NT2/D1 (cell line): ENCODE results near the gene DRC7.

Source experiments
- DNase-seq: peaks from one replicate; pipeline ENCODE4 v3.0.0-alpha.2; 2011; ENCODE audit warnings: low read depth, low spot score
- H3K27me3 ChIP-seq: 2 replicates; pipeline ENCODE4 v1.6.0; 2011; ENCODE audit warnings: mild to moderate bottlenecking; ENCODE audit not compliant: insufficient read length, insufficient read depth
- H3K36me3 ChIP-seq: 2 replicates; pipeline ENCODE4 v1.6.1; 2011; ENCODE audit warnings: mild to moderate bottlenecking, low read length, mixed read lengths; ENCODE audit not compliant: insufficient read depth, insufficient read length
- H3K4me1 ChIP-seq: 2 replicates; pipeline ENCODE4 v1.5.1; 2011; ENCODE audit not compliant: insufficient read depth, insufficient read length
- H3K4me3 ChIP-seq: 2 replicates; pipeline ENCODE4 v1.5.1; 2011; ENCODE audit warnings: low read depth; ENCODE audit not compliant: insufficient read length
- H3K9ac ChIP-seq: 2 replicates; pipeline ENCODE4 v1.6.0; 2011; ENCODE audit warnings: low read depth; ENCODE audit not compliant: insufficient read length
- H3K9me3 ChIP-seq: 2 replicates; pipeline ENCODE4 v1.5.1; 2011; ENCODE audit warnings: mild to moderate bottlenecking, low read length; ENCODE audit not compliant: insufficient read depth
- SUZ12 ChIP-seq: IDR thresholded peaks from 2 replicates; pipeline ENCODE4 v1.6.1; 2011; ENCODE audit not compliant: insufficient read length, insufficient read depth; ENCODE audit errors: extremely low read depth
- YY1 ChIP-seq: IDR thresholded peaks from 2 replicates; pipeline ENCODE4 v1.6.1; 2011; ENCODE audit not compliant: insufficient read length, insufficient read depth
- ZNF274 ChIP-seq: IDR thresholded peaks from 2 replicates; pipeline ENCODE4 v1.6.1; 2011; ENCODE audit warnings: mild to moderate bottlenecking, low read depth, low read length

The DRC7 gene

DNA sequence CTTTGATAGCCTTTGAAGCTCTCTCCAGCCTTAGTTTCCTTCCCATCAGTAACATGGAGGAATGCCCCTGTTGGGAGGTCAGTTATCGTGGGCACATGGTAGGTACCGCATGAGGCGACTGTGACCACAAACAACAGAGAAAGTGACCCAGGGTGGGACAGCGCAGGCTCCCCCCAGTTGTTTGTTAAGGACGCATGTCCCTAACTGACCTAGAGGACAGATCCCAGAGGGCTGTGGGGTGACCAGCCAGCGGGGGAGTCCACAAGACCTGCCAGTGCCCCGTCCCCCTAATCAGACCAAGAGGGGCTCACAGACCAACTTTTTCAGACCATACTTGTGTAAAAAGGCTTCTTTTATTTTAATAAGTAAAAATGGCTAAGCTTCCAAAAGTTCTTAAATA lies 63.3 kb downstream of the DRC7 start:
- Histone ChIP-seq H3K9ac (peak overlapping the region; percentile 17), H3K27me3 (no peaks in the 10 kb centered on the region), H3K36me3 (peaks cover 95% of the 10 kb centered on the region), H3K9me3 (no peaks in the 10 kb centered on the region), H3K4me1 (peaks cover 38% of the 10 kb centered on the region), H3K4me3 (no peak overlapping the region)
- TF ChIP-seq ZNF274: no peak
- TF ChIP-seq SUZ12: no peak
- TF ChIP-seq YY1: no peak
- DNase-seq: no peak

GRCh38 chr16:57758331-57759117 lies 63.9 kb downstream of the DRC7 start:
- no peak for TF ChIP-seq YY1
- no peak for TF ChIP-seq SUZ12
- TF ChIP-seq ZNF274: no peak
- no peaks in the 10 kb centered on the region for H3K9me3 ChIP-seq
- H3K4me3 ChIP-seq: no peak overlapping the region
- DNase-seq: no peak
- H3K4me1 ChIP-seq: peaks cover 38% of the 10 kb centered on the region
- no peaks in the 10 kb centered on the region for H3K27me3 ChIP-seq
- H3K36me3 ChIP-seq: peaks cover 91% of the 10 kb centered on the region
- H3K9ac ChIP-seq: peak overlapping the region; percentile 18

GRCh38 chr16:57759131-57759530 lies 64.5 kb downstream of the DRC7 start:
- Histone ChIP-seq H3K9me3 (no peaks in the 10 kb centered on the region), H3K4me3 (no peak overlapping the region), H3K27me3 (no peaks in the 10 kb centered on the region), H3K4me1 (peaks cover 38% of the 10 kb centered on the region), H3K36me3 (peaks cover 90% of the 10 kb centered on the region), H3K9ac (no peak overlapping the region)
- TF ChIP-seq SUZ12: no peak
- no peak for TF ChIP-seq ZNF274
- TF ChIP-seq YY1: no peak
- DNase-seq: no peak

GRCh38 chr16:57759541-57760356 lies 65.1 kb downstream of the DRC7 start:
- TF ChIP-seq ZNF274 (no peak), YY1 (no peak), SUZ12 (no peak)

DNA sequence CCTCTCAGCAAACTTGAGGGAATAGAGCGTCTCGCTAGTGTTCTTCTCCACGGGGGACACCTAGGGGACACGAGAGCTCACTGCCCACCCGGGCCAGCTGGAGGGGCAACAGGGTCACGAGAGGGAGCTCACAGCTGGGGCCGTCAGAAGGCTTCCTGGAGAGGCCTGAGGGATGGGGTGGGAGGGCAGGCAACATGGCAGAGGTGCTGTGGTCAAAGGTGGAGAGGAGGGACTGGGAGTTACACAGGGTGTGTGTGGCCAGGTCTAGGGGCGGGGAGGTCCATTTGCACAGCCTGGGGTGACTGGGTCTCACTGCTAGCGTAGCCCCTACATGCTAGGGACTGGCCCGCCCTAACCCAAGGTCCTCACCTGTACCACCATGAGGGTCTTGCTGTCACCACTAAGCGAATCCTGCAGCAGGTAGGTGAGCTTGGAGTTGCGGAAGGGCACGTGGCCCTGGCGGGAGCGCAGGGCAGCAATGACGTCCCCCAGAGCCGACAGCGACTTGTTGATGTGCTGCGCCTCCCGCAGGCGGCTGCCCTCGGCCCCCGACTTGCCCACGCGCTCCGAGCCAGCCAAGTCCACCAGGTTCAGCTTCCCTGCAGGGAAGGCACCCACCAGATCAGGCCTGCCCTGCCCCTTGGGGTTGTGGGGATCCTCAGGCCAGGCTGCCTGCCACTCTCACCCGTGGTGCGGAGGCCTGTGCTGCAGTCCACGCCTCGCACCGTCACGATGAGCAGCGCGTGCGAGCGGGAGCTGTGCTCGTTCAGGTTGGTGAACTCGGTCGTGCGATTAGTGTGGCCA lies 66.0 kb downstream of the DRC7 start:
- Histone ChIP-seq H3K27me3 (no peaks in the 10 kb centered on the region), H3K4me1 (peaks cover 45% of the 10 kb centered on the region), H3K36me3 (peaks cover 81% of the 10 kb centered on the region), H3K4me3 (no peak overlapping the region), H3K9ac (peak overlapping the region; percentile 16), H3K9me3 (no peaks in the 10 kb centered on the region)
- no peak for TF ChIP-seq ZNF274
- no peak for TF ChIP-seq SUZ12
- no peak for TF ChIP-seq YY1
- no peak for DNase-seq

More at GRCh38 chr16:57759541-57760356, 65.1 kb downstream of the DRC7 start:
- Histone ChIP-seq H3K9ac (peak overlapping the region; percentile 16), H3K4me1 (peaks cover 42% of the 10 kb centered on the region), H3K9me3 (no peaks in the 10 kb centered on the region), H3K27me3 (no peaks in the 10 kb centered on the region), H3K36me3 (peaks cover 85% of the 10 kb centered on the region), H3K4me3 (no peak overlapping the region)
- no peak for DNase-seq

DNA sequence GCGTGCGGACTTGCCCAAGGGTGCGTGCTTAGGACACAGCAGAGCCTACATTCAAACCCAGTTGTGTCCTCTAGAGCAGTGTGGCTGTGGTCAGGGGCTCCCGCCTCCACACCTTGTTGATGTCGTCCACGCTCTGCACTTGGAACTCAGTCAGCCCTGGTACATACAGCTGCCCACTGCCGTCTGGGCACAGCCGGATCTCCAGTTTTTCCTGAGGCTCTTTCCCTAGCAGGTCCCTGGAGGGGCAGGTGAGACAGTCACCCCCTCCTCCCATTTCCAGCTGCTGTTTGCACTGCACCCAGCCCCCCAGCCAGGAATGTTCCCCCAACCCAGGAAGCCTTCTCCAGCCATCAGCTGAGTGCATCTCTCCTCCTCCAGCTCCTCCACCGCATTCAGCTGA lies 66.7 kb downstream of the DRC7 start:
- H3K4me1 ChIP-seq: peaks cover 41% of the 10 kb centered on the region
- peaks cover 81% of the 10 kb centered on the region for H3K36me3 ChIP-seq
- TF ChIP-seq YY1: no peak
- TF ChIP-seq SUZ12: no peak
- TF ChIP-seq ZNF274: no peak
- no peak overlapping the region for H3K9ac ChIP-seq
- no peak overlapping the region for H3K4me3 ChIP-seq
- DNase-seq: no peak
- H3K9me3 ChIP-seq: no peaks in the 10 kb centered on the region
- H3K27me3 ChIP-seq: no peaks in the 10 kb centered on the region
